A549 (cell line): ENCODE measurements around the gene NRTN. TPM values are rescaled to one million over a fixed set of nuclear protein-coding genes. Genes with fewer than 3 reads are reported as not detected.
A peak's percentile ranks its signal among the peaks of the same experiment; 100 is the strongest.

Experiments
- ATAC-seq, 2 experiments: fragments of 200-7000 bp in 1 of 2; fragments of >200 bp in 1 of 2; cut with Nextera tagmentation in 1 of 2; cut with Tn5 transposase in 1 of 2; 3 replicates each; pipeline versions ENCODE4 v1.8.0 to v1.9.1; 2018 to 2020; ENCODE audit warnings: mild to moderate bottlenecking in 1 of 2, moderate library complexity in 1 of 2
- CTCF ChIA-PET: fragments of 300-600 bp; sonication (Branson Sonifier 250); formaldehyde crosslinking; extraction: SDS; loops from one replicate; lab custom pipeline; 2021; ENCODE audit warnings: antibody characterized with exemption, inconsistent platforms; lab: Yijun Ruan, JAX
- POLR2A ChIA-PET: fragments of 350-600 bp; formaldehyde crosslinking; extraction: SDS; loops from one replicate; lab custom pipeline; 2021; ENCODE audit warnings: antibody characterized with exemption, inconsistent platforms; lab: Yijun Ruan, JAX
- DNase-seq, 2 experiments: peaks; one replicate each; pipeline versions ENCODE4 v3.0.0 to v3.0.0-alpha.2; 2011 to 2016; ENCODE audit warnings: low read depth in 1 of 2, low spot score in 1 of 2
- FAIRE-seq: peaks from 2 replicates; lab custom pipeline; 2011; peaks lifted over from hg19 to GRCh38; lab: Jason Lieb, UNC
- H3K27ac ChIP-seq, 2 experiments: fragments of >200 bp; sonication (Bioruptor Twin); formaldehyde crosslinking; 3 replicates each; pipeline ENCODE4 v1.5.1; 2016 to 2017
- H3K4me1 ChIP-seq: fragments of >200 bp; sonication (Bioruptor Twin); formaldehyde crosslinking; 3 replicates; pipeline ENCODE4 v1.6.1; 2016
- H3K4me2 ChIP-seq: fragments of >200 bp; sonication (Bioruptor Twin); formaldehyde crosslinking; 3 replicates; pipeline ENCODE4 v1.6.1; 2016
- H3K4me3 ChIP-seq: fragments of >200 bp; sonication (Bioruptor Twin); formaldehyde crosslinking; 3 replicates; pipeline ENCODE4 v1.5.1; 2016
- H3K9me3 ChIP-seq: fragments of >200 bp; sonication (Bioruptor Twin); formaldehyde crosslinking; 3 replicates; pipeline ENCODE4 v1.6.1; 2016
- BCL3 ChIP-seq: fragments of >200 bp; sonication (Bioruptor Twin); formaldehyde crosslinking; IDR thresholded peaks from 3 replicates; pipeline ENCODE4 v1.6.1; 2016
- ESRRA ChIP-seq: fragments of 150-350 bp; IDR thresholded peaks from 2 replicates; pipeline ENCODE4 v1.6.1; 2014; ENCODE audit warnings: mild to moderate bottlenecking, low read length, borderline replicate concordance
- FOSB ChIP-seq: fragments of 250-450 bp; sonication (Bioruptor Pico); IDR thresholded peaks from 2 replicates; pipeline ENCODE4 v1.5.0; 2020; ENCODE audit warnings: mild to moderate bottlenecking, moderate library complexity
- FOSL2 ChIP-seq, 2 experiments: fragments of 450-650 bp in 1 of 2; fragments of >200 bp in 1 of 2; sonication (Bioruptor Twin) in 1 of 2; formaldehyde crosslinking; IDR thresholded peaks; 2 replicates each; pipeline versions ENCODE4 v1.5.0 to v1.6.1; 2016 to 2020; ENCODE audit warnings: mild to moderate bottlenecking in 1 of 2, moderate library complexity in 1 of 2
- HES2 ChIP-seq: fragments of >200 bp; sonication (Bioruptor Twin); formaldehyde crosslinking; IDR thresholded peaks from 2 replicates; pipeline ENCODE4 v1.6.1; 2016
- HOXA7 ChIP-seq: fragments of 250-450 bp; sonication (Bioruptor Pico); IDR thresholded peaks from 2 replicates; pipeline ENCODE4 v1.5.0; 2020; ENCODE audit warnings: mild to moderate bottlenecking, moderate library complexity
- JUNB ChIP-seq: fragments of >200 bp; sonication (Bioruptor Twin); formaldehyde crosslinking; IDR thresholded peaks from 2 replicates; pipeline ENCODE4 v1.6.1; 2016
- KDM1A ChIP-seq: fragments of 200-600 bp; sonication (generic); IDR thresholded peaks from 2 replicates; pipeline ENCODE4 v1.6.1; 2016; ENCODE audit warnings: low read depth, mild to moderate bottlenecking
- MAZ ChIP-seq: fragments of 150-350 bp; IDR thresholded peaks from 2 replicates; pipeline ENCODE4 v1.6.1; 2014; ENCODE audit warnings: antibody characterized with exemption, low read depth, low read length, borderline replicate concordance
- NFE2L2 ChIP-seq: fragments of 150-350 bp; conservative IDR thresholded peaks from 2 replicates; pipeline ENCODE4 v1.6.1; 2014; ENCODE audit warnings: low read length
- NPAS2 ChIP-seq: fragments of 250-450 bp; sonication (Bioruptor Pico); IDR thresholded peaks from 2 replicates; pipeline ENCODE4 v1.8.0; 2022; ENCODE audit warnings: mild to moderate bottlenecking, moderate library complexity, borderline replicate concordance
- RAD21 ChIP-seq, 2 experiments: fragments of >200 bp in 1 of 2; sonication (Bioruptor Twin) in 1 of 2; formaldehyde crosslinking in 1 of 2; IDR thresholded peaks in 1 of 2; conservative IDR thresholded peaks in 1 of 2; 2 replicates in 1 of 2; 3 replicates in 1 of 2; pipeline ENCODE4 v1.6.1; 2012 to 2018; ENCODE audit warnings: inconsistent platforms in 1 of 2
- REST ChIP-seq: fragments of 200-600 bp; sonication (generic); IDR thresholded peaks from 2 replicates; pipeline ENCODE4 v1.6.1; 2016; ENCODE audit warnings: antibody characterized with exemption, mild to moderate bottlenecking, moderate library complexity
- TP53 ChIP-seq: fragments of 250-450 bp; sonication (Bioruptor Pico); IDR thresholded peaks from 2 replicates; pipeline ENCODE4 v1.5.0; 2021; ENCODE audit warnings: mild to moderate bottlenecking, moderate library complexity
- USF2 ChIP-seq: fragments of 450-650 bp; IDR thresholded peaks from 2 replicates; pipeline ENCODE4 v1.6.1; 2014; ENCODE audit warnings: antibody characterized with exemption
- ZC3H11A ChIP-seq: fragments of 450-650 bp; IDR thresholded peaks from 2 replicates; pipeline ENCODE4 v1.6.1; 2014; ENCODE audit warnings: antibody characterized with exemption, mild to moderate bottlenecking
- ZFP36 ChIP-seq: fragments of 450-650 bp; IDR thresholded peaks from 2 replicates; pipeline ENCODE4 v1.6.1; 2014; ENCODE audit warnings: borderline replicate concordance; ENCODE audit not compliant: partially characterized antibody
- WGBS: methylation state at CpG from one replicate; pipeline ENCODE4 v1.1.6; 2017; ENCODE audit errors: missing lambda C conversion rate; 5-methylcytosine and 5-hydroxymethylcytosine counted together
- polyA plus RNA-seq, 4 experiments: library from polyadenylated mRNA; depleted of rRNA in 3 of 4; stranded (reverse); fragments of >200 nt; fragmentation: RNase III in 1 of 4; extraction: RNeasy Plus Mini Kit Qiagen cat#74134 plus additional on column Dnase treatment in 1 of 4; gene quantifications; 2 replicates in 3 of 4; 3 replicates in 1 of 4; pipeline ENCODE4 v1.2.3, GENCODE V29; 2011 to 2017
- TF ChIP-seq, protein P1 (sequence below): fragments of >200 bp; sonication (Bioruptor Twin); formaldehyde crosslinking; IDR thresholded peaks from 3 replicates; pipeline ENCODE4 v1.5.1; 2016
- TF ChIP-seq, protein P2 (sequence below): fragments of 250-450 bp; sonication (Bioruptor Pico); IDR thresholded peaks from 2 replicates; pipeline ENCODE4 v1.5.0; 2020; ENCODE audit warnings: low read depth, mild to moderate bottlenecking, moderate library complexity

Gene NRTN
- polyA plus RNA-seq, 2 of the 4 experiments (the other 2 are of a cell fraction): 0.32 to 0.61 TPM

- POLR2A ChIA-PET: interaction anchor here (1.7 kb wide), 1 partner anchor 20 kb away, joined by 7 read pairs; no protein-coding TSS in a partner anchor
- ATAC-seq: no peak
- DNase-seq: no peak
- H3K4me2 ChIP-seq: no peak overlapping the region
- H3K4me1 ChIP-seq: peaks cover 13% of the 10 kb centered on the region; the same call in 2 of the 3 replicates
- no peak for TF ChIP-seq ESRRA
- no peak for TF ChIP-seq FOSL2 (IDR thresholded peaks at IDR 0.05)
- TF ChIP-seq FOSL2 (CRISPR knock-in tag; IDR thresholded peaks at IDR 0.05): no peak
- no peak overlapping the region for H3K27ac ChIP-seq
- no peak for FAIRE-seq
- no peak overlapping the region for H3K4me3 ChIP-seq
- H3K9me3 ChIP-seq: no peaks in the 10 kb centered on the region
- CTCF ChIA-PET: interaction anchor here (0.6 to 3.5 kb wide), 4 partner anchors 12 to 83 kb away, joined by 3 to 25 read pairs (median 10); no protein-coding TSS in a partner anchor
- 87% methylated on average over 16 of the region's 21 CpGs for WGBS
Measured at GRCh38 chr19:5808120-5808816, 3.4 kb downstream of the NRTN start.

- no peak for TF ChIP-seq HES2
- no peak for TF ChIP-seq TP53 (CRISPR knock-in tag)
- TF ChIP-seq RAD21 (conservative IDR thresholded peaks at IDR 0.05 in 1 of 2, IDR thresholded peaks at IDR 0.05 in 1 of 2): no peak
- TF ChIP-seq FOSB (CRISPR knock-in tag): no peak
- TF ChIP-seq, protein P1, sequence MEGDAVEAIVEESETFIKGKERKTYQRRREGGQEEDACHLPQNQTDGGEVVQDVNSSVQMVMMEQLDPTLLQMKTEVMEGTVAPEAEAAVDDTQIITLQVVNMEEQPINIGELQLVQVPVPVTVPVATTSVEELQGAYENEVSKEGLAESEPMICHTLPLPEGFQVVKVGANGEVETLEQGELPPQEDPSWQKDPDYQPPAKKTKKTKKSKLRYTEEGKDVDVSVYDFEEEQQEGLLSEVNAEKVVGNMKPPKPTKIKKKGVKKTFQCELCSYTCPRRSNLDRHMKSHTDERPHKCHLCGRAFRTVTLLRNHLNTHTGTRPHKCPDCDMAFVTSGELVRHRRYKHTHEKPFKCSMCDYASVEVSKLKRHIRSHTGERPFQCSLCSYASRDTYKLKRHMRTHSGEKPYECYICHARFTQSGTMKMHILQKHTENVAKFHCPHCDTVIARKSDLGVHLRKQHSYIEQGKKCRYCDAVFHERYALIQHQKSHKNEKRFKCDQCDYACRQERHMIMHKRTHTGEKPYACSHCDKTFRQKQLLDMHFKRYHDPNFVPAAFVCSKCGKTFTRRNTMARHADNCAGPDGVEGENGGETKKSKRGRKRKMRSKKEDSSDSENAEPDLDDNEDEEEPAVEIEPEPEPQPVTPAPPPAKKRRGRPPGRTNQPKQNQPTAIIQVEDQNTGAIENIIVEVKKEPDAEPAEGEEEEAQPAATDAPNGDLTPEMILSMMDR: no peak
- no peak for TF ChIP-seq ZC3H11A
- no peak for TF ChIP-seq NPAS2 (CRISPR knock-in tag)
- TF ChIP-seq KDM1A: no peak
- TF ChIP-seq, protein P2, sequence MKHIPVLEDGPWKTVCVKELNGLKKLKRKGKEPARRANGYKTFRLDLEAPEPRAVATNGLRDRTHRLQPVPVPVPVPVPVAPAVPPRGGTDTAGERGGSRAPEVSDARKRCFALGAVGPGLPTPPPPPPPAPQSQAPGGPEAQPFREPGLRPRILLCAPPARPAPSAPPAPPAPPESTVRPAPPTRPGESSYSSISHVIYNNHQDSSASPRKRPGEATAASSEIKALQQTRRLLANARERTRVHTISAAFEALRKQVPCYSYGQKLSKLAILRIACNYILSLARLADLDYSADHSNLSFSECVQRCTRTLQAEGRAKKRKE (CRISPR knock-in tag): no peak
- TF ChIP-seq BCL3: no peak
- TF ChIP-seq REST: no peak
- no peak for TF ChIP-seq USF2
- no peak for TF ChIP-seq HOXA7 (CRISPR knock-in tag)
- TF ChIP-seq JUNB: no peak
- no peak for TF ChIP-seq NFE2L2
- TF ChIP-seq ZFP36: no peak
- TF ChIP-seq MAZ: no peak
- TF ChIP-seq, all 56 proteins: peak for 0
- Histone ChIP-seq H3K9me3 (no peaks in the 10 kb centered on the region), H3K4me3 (no peak overlapping the region), H3K27ac (peak overlapping the region; percentile 5 to 39; a peak in 1 of 6 replicates), H3K4me2 (no peak overlapping the region), H3K4me1 (peaks cover 9% of the 10 kb centered on the region; the same call in 2 of the 3 replicates)
- CTCF ChIA-PET: interaction anchor here (0.6 to 3.5 kb wide), 5 partner anchors 11 to 82 kb away, joined by 3 to 25 read pairs (median 5); no protein-coding TSS in a partner anchor
- no peak for DNase-seq
- FAIRE-seq: no peak
- POLR2A ChIA-PET: interaction anchor here (0.9 to 1.7 kb wide), 2 partner anchors 19 kb away, joined by 4 to 7 read pairs; no protein-coding TSS in a partner anchor
- WGBS: 76% methylated on average over 9 of the region's 9 CpGs
- no peak for ATAC-seq
Measured at GRCh38 chr19:5809053-5809452, 4.2 kb downstream of the NRTN start.
